Stimulated activated CD8-positive, alpha-beta memory T cell treated with anti-CD3 and anti-CD28 coated beads, Interleukin-15, amount 100 ng/mL, for 48 hours (primary cell): Measurements from ENCODE around the gene SLC43A3.

Source experiments
- DNase-seq, 2 donors: peaks; one replicate each; pipeline ENCODE4 v3.0.0-alpha.2; 2020; ENCODE audit warnings: low read depth in 2 of 2

SLC43A3 gene

DNA sequence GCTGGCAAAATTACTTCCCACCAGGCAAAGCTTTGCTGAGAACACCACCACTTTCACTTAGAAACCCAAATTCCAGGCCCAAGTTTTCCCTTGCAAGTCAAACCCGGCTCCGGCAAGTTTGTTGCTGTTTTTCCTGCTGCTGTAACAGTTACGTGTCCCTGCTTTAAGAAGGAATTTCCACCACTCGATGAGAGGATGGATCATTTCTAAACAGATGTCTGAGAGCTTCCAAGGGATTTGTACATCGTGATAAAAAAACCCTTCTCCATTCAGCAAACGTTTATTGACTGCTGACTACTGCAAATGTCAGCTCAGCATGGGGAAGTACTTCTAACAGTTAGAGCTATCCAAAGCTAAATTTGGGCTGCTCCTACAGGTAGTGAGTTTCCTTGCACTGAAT is 69.1 kb downstream of the SLC43A3 start:
- DNase-seq, result no peak

DNA sequence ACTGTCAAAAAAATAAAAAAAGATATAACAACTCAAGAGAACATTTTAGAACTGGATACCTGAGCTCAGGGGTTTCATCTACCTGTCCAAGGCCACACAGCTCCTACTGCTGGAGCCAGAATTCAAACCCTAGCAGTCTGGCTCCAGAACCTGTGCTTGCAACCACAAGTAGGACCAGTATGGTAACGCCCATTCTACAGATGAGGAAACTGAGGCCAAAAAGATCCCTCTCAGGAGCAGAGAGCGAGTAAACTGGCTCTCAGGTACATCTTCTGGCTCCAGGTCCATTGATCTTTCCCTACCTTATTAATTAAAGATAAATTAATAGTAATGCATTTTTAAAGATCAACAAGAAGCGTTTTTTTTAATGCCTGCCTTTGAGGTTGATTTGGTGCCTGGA is 69.6 kb downstream of the SLC43A3 start:
- no peak for DNase-seq
